HL-60/S4 treated with phorbol 12-myristate 13-acetate at 8.2 ng/mL for 4 days and 3 days (cell line): ENCODE data around the gene CHD6.

Experiments
- in situ Hi-C: fragments of 300-500 bp; cut with MboI; formaldehyde crosslinking; loops from 2 replicates; pipeline ENCODE4 v1.15.0; 2022; ENCODE audit warnings: low sequenced_read_pairs

The CHD6 gene

GRCh38 chr20:41395667-41396664, 222.2 kb downstream of the CHD6 start:
- in situ Hi-C loops = no loop called here

DNA sequence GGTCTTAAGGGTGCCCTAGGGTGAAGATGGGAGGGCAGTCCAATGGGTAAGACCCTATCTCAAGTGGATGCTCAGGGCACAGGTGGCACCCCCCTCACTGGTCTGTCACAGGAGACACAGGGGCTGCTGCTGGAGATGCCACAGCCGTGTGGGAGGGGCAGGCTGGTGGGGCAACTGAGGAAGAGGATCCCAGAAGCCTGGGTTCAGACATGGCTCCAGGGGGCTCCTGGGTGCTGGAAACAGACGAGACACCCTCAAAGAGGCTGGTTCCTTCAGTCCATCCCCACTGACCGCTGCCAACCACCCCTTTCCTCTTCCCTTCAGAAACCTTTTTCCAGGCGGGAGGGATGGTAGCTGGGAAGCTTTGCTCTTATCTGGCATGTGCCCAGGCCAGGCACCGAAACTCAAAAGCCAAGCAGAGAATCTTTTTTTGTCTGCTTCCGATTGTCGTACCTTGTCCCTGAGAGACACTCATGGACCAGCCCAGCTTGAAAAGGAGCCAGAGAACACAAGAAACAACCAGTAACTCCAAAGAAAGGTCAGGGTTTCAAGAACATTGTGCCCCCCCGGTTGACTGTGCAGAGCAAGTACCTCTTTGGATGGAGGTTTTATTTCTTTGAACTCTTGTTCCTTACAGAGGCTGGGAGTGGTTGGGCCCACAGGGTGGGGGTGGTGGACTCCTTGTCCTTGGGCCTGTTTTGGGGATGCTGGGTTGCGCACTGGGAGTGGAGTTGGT, 223.1 kb downstream of the CHD6 start:
- in situ Hi-C loops = no loop called here

DNA sequence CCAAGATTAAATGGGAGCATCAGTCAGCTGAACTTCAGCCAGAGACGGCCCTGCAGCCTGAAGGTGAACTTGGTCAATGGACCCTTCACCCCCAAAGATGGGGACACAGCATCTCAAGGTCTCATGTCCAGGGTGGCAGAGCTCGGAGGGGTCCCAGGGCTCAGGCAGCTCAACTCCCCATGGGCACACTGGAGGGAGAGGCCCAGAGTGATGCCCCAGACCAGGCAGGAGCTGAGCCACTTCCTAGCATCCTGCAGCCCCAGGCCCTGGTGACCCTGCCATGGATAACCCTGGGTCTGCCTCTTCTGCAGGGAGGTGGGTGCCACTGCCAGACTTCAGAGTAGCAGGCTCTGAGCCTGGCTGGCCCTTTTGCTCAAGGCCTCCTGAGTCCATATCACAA, 224.1 kb downstream of the CHD6 start:
- in situ Hi-C loops = no loop called here

- in situ Hi-C loops = no loop called here
Observed at GRCh38 chr20:41393705-41394066, 224.5 kb downstream of the CHD6 start.

GRCh38 chr20:41392871-41393704, 225.1 kb downstream of the CHD6 start:
- in situ Hi-C loops = no loop called here

DNA sequence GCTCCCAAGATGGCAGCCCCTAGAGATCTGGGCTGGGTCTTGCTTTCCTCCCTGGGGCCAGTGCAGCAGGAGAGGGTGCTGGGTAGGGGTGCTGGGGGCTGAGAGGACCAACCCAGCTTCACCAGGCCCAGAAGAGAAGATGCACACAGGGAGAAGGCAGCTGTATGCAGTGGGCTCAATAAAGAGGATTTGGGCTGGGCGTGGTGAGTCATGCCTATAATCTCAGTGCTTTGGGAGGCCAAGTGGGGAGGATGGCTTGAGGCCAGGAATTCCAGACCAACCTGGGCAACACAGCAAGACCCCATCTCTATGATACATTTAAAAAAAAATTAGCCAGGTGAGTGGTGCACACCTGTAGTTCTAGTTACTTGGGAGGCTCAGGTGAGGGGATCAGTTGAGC, 225.9 kb downstream of the CHD6 start:
- in situ Hi-C loops = no loop called here

DNA sequence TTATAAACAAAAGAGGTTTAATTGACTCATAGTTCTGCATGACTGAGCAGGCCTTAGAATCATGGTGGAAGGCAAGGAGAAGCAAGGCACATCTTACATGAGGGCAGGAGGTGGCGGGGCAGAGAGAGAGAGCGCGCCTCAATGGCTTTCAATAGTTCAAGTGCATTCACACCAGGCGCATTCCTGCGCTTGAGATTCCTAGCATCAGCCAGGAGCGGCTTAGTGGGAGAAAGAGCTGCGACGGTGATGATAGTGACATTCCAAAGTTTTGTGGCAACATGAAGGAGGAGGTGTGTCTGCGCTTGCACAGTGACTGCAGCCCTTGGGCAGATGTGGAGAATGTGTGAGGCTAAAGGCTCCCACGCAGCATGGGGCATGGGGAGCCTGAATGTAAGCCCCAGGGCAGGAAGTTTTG, 226.6 kb downstream of the CHD6 start:
- in situ Hi-C loops = no loop called here

DNA sequence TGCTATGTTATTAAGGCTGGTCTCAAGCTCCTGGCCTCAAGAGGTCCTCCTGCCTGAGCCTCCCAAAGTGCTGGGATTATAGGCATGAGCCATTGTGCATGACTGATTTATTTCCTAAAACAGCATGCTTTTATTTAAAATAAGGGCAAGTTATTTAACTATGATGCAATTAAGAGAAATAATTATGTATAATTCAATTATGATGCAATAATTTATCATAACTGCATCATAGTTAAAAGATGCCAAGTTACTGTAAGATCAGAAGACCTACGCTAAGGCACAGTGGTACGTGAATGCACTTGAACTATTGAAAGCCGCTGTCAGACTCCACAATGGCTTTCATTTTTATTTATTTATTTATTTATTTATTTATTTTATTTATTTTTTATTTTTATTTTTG, 227.3 kb downstream of the CHD6 start:
- in situ Hi-C loops = no loop called here

GRCh38 chr20:41387444-41387851, 230.7 kb downstream of the CHD6 start:
- in situ Hi-C loops = no loop called here

GRCh38 chr20:41386502-41387427, 231.4 kb downstream of the CHD6 start:
- in situ Hi-C loops = no loop called here

DNA sequence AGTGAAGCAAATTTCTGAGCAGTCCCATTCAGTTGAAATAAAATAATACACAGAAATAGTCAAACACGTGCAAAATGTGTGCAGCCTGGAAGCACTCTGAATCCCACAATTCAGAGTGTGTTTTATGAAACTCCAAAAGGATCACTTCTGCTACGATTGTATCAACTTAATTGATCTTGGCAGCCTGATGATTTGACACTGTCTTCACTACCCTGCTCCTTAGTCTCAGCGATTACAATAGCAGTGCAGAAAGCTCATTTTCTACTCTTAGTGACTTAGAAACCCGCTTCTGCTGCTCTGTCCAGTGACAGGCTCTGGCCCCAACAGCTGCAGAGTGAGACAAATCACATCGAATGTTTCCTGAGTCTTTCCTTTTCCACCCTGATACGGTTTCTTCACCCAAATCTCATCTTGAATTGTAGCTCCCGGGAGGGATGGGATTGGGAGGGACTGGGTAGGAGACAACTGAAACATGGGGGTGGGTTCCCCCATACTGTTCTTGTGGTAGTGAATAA, 235.3 kb downstream of the CHD6 start:
- in situ Hi-C loops = no loop called here

DNA sequence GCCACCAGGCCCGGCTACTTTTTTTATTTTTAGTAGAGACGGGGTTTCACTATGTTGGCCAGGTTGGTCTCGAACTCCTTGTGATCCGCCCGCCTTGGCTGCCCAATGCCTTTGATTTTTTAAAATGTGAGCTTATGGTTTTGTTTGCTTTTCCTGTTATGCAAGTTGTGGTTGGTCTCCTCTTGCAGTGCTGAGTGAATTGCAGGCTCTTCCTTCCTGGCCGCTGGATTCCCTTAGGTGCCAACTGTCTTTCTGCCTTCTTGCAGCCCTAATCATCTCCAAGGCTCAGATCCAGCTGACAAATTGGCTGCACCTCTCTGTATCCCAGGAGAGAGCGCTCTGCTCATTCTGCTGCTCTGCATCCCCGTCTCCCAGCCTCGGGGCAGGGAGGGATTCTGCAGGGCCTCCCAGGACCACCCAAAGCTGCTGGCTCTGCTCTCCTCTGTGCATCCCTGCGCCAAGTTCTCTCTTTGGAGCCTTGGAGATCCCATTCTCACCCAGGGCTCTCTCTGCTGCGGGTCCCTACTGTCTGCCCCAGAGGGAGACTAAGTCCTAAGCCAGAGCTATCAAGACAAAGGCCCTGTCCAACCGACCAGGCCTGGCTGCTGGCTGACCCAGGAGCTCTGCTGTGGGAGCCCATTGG, 237.5 kb downstream of the CHD6 start:
- in situ Hi-C loops = no loop called here

GRCh38 chr20:41379551-41379950, 238.6 kb downstream of the CHD6 start:
- in situ Hi-C loops = no loop called here

DNA sequence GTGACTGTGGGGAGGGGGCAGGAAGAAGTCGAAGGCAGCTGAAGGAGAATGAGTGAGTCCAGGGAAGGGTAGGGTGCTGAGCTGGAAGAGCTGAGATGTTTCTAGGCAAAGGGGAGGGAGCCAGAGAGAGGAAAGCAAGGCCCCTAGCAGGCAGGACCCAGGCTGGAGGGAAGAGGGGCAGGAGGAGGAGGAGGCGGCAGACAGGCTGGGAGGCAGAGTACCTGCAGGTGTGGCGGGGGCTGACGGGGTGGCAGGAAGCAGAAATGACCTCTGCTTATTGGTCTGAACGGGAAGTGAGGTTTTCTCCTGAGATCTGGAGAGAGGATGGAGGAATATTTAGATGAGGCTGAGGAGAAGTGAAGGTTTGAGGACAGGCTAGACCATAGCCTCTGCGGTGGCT, 240.9 kb downstream of the CHD6 start:
- in situ Hi-C loops = no loop called here

GRCh38 chr20:41376349-41376748, 241.8 kb downstream of the CHD6 start:
- in situ Hi-C loops = no loop called here

- in situ Hi-C loops = no loop called here
Observed at GRCh38 chr20:41375846-41376245, 242.3 kb downstream of the CHD6 start.

DNA sequence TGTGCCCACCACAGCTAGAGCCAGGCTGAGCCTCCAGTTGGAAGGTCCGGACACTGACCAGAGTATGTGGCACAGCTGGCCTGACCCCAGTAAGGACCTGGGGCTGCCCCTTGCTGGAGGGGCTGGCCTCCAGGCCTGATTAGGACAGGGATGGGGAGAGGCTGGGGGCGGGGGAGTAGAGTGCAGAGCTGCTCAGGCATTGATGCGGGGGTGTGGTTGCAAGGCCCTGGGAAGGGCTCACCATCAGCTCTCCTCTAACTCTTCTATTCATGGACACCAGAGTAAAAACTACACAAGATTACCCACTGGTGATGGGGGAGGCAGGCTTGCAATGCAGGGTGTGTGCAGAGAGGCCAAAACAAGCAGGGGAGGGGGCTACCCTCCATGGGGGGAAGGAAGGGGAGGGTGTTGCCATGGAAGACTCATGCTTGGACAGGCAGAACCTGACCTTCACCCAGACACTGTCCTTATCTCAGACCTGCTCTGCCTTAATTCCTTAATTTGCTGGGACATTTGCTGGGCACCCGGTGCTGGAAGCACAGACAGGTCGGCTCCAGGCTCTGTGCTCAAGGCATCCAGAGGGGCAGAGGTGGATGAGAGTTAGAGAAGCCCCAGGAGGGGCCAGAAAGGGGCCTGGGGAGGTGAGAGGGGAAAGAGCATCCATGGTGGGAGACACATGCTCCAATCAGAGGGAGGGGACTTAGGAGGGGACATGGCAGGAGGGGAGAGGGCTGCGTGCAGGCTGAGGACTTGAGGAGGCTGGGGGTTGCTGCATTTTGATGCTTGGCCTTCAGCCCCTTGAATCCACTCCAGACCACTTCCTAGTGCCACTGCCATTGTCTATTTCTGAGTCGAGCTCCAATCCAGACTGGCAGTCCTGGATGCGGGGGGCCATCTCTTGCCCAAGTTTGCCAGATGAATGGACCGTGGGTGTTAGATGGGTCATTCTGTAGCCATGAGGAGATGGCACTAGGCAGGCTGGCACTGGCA, 244.0 kb downstream of the CHD6 start:
- in situ Hi-C loops = no loop called here

DNA sequence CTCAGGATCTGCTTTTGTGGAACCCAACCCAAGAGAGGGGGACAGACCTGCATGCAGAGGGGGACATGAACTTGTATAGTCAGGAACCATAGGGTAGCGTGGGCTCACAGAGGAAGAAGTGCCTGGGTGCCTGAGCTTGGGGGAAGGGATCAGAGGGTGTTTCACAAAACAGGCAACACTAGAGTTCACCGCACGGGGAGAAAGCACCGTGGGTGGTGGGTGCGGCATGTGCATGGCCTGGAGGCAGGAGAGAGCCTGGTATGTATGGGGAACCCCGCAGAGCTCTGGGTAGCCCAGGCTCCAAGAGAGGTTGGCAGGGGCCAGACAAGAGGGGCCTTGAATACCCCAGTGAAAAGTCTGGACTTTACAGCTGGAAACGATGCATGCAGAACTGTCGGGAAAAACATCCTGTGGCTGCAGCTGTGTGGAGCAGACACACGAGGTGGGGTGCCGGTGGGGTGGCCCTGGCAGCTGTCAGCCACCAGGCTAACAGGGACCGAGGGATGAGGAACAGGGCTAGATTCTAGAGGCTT, 244.9 kb downstream of the CHD6 start:
- in situ Hi-C loops = no loop called here
